Heart left ventricle (tissue), 16 donors: ENCODE measurements around the gene DAB2. TPM values are rescaled to one million over a fixed set of nuclear protein-coding genes. Genes with fewer than 3 reads are reported as not detected.

ENCODE experiments used
- ATAC-seq, 4 donors: fragments of 200-7000 bp; cut with Tn5 transposase; one replicate each; pipeline ENCODE4 v1.9.1; 2020 to 2022; ENCODE audit warnings: moderate library complexity in 4 of 4, mild to moderate bottlenecking in 3 of 4, moderate number of reproducible peaks in 1 of 4
- DNase-seq, 5 donors: peaks; one replicate each; pipeline ENCODE4 v3.0.0-alpha.2; 2020
- H3K27ac ChIP-seq, 12 donors: fragments of 200-600 bp; sonication (generic) in 4 of 12; one replicate each; pipeline versions ENCODE4 v1.5.0 to v1.8.0; 2016 to 2022; ENCODE audit warnings: mild to moderate bottlenecking in 2 of 12
- H3K27me3 ChIP-seq, 9 donors: fragments of 200-600 bp; sonication (generic) in 2 of 9; one replicate each; pipeline versions ENCODE4 v1.5.1 to v1.8.0; 2016 to 2022; ENCODE audit warnings: mild to moderate bottlenecking in 3 of 9
- H3K36me3 ChIP-seq, 9 donors: fragments of 200-600 bp; sonication (generic) in 2 of 9; one replicate each; pipeline versions ENCODE4 v1.5.0 to v1.8.0; 2018 to 2022; ENCODE audit warnings: mild to moderate bottlenecking in 2 of 9
- H3K4me1 ChIP-seq, 12 donors: fragments of 200-600 bp; sonication (generic) in 4 of 12; one replicate each; pipeline versions ENCODE4 v1.5.0 to v1.8.0; 2016 to 2022; ENCODE audit warnings: mild to moderate bottlenecking in 3 of 12
- H3K4me3 ChIP-seq, 12 donors: fragments of 200-600 bp; sonication (generic) in 4 of 12; one replicate each; pipeline versions ENCODE4 v1.5.0 to v1.8.0; 2017 to 2022; ENCODE audit warnings: mild to moderate bottlenecking in 9 of 12, moderate library complexity in 4 of 12
- H3K9me3 ChIP-seq, 12 donors: fragments of 200-600 bp; sonication (generic) in 4 of 12; one replicate each; pipeline versions ENCODE4 v1.5.0 to v1.8.0; 2016 to 2022; ENCODE audit warnings: mild to moderate bottlenecking in 1 of 12
- POLR2A ChIP-seq, 2 donors: fragments of 450-650 bp; IDR thresholded peaks; one replicate each; pipeline ENCODE4 v1.6.1; 2017; ENCODE audit warnings: antibody characterized with exemption in 2 of 2, mild to moderate bottlenecking in 2 of 2, moderate library complexity in 2 of 2
- WGBS, 4 donors: extraction: QIAGEN DNeasy Blood & Tissue Kit in 2 of 4; methylation state at CpG; one replicate each; pipeline versions ENCODE4 v1.1.5 to v1.1.7; 2013 to 2018; 5-methylcytosine and 5-hydroxymethylcytosine counted together
- intact Hi-C, 10 donors: fragments of 100-400 bp; cut with DNase I; formaldehyde crosslinking; loops; one replicate each; pipeline versions ENCODE4 v1.11.1 to v1.14.2; 2022
- polyA plus RNA-seq, 2 donors: library from polyadenylated mRNA; stranded (reverse); fragments of 200-250 nt; gene quantifications; one replicate each; pipeline ENCODE4 v1.2.3, GENCODE V29; 2013
- total RNA-seq, 9 donors: library from RNA; depleted of rRNA in 2 of 9; stranded (reverse); fragments of >200 nt in 2 of 9; fragmentation: NEBNext Ultra II Directional in 3 of 9; extraction: Animal tissue kit (Norgen Biotek cat#: 25700) in 3 of 9; gene quantifications; one replicate each; pipeline versions ENCODE4 v1.1.0 to v1.2.4, GENCODE V29; 2016 to 2023
- TF ChIP-seq, protein P1 (sequence below), 12 donors: fragments of 200-600 bp; sonication (generic) in 4 of 12; IDR thresholded peaks; one replicate each; pipeline versions ENCODE4 v1.5.0 to v1.8.0; 2018 to 2022; ENCODE audit warnings: antibody characterized with exemption in 12 of 12, mild to moderate bottlenecking in 5 of 12
- donor health status: ischemic (EF 13 %, LVEDD 7.1; RV severe dilation, severe dysfunction).
- donor health status: healthy with polysubstance abuse.
- donor health status: DM: no; HTN: yes; CAD: no.
- donor health status: DM: no; HTN: no; CAD: no.
- donor health status: ischemic (EF 25% LVEDD 6.9; RV normal size, moderate dysfunction).
- donor health status: ischemic (EF 25% LVEDD 5.7; RV mildly dilated, moderate dysfunction).
- donor health status: healthy.
- donor health status: DM: yes; HTN: yes; CAD: no.
- donor health status: ischemic (EF 35%, LVEDD 5.7; RV mildly dilated, moderate dysfunction).
- donor health status: nonischemic (EF 11% LVEDD 7.7; RV severe dilation, severe dysfunction).
- donor health status: DM: yes; HTN: yes; CAD: no.
- donor health status: PGD.
- donor health status: ischemic (EF 29% LVEDD 5.4; RV normal size, mild dysfunction).
- donor health status: nonischemic (EF 23%, LVEDD 6.1; RV moderate dilation, normal function).

Gene DAB2
- total and polyA plus RNA-seq, 11 donors: 7.8 to 157 (median 24.9) TPM

DNA sequence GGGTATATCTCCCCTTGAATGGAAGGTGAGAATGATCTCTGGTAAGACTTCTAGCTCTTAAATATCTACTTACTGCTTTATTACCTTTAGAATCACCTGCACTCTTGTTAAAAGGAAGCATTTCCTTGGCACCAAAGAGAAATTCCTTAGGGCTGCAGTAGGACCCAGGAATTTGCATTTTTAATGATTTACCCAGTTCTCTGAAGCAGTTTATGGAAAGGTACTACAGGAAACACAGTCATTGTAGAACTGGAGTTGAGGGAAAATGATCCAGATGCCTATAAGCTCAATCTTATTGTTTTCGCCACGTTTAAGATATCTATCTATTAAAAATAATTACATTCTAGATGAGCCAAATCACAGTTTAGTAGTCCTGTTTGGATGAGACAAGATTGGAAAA lies 51.0 kb downstream of the DAB2 start:
- DNase-seq (no peak), ATAC-seq (no peak)
- H3K36me3 ChIP-seq: peaks cover 0 to 88% (median 67%) of the 10 kb centered on the region in 9 donors
- H3K9me3 ChIP-seq: no peaks in the 10 kb centered on the region
- no peak overlapping the region for H3K4me3 ChIP-seq
- H3K27ac ChIP-seq: no peak overlapping the region
- intact Hi-C loops: loop anchor here in 4 of 10 donors (2.0 to 10.0 kb wide), 2 partner anchors 159 to 195 kb away; partner anchors contain the start of gene FYB1 (in 3 of the 4)
- no peak for TF ChIP-seq POLR2A (IDR thresholded peaks at IDR 0.05)
- TF ChIP-seq, protein P1, sequence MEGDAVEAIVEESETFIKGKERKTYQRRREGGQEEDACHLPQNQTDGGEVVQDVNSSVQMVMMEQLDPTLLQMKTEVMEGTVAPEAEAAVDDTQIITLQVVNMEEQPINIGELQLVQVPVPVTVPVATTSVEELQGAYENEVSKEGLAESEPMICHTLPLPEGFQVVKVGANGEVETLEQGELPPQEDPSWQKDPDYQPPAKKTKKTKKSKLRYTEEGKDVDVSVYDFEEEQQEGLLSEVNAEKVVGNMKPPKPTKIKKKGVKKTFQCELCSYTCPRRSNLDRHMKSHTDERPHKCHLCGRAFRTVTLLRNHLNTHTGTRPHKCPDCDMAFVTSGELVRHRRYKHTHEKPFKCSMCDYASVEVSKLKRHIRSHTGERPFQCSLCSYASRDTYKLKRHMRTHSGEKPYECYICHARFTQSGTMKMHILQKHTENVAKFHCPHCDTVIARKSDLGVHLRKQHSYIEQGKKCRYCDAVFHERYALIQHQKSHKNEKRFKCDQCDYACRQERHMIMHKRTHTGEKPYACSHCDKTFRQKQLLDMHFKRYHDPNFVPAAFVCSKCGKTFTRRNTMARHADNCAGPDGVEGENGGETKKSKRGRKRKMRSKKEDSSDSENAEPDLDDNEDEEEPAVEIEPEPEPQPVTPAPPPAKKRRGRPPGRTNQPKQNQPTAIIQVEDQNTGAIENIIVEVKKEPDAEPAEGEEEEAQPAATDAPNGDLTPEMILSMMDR (IDR thresholded peaks at IDR 0.05): no peak
- H3K4me1 ChIP-seq: no peaks in the 10 kb centered on the region
- 84 to 92% (median 88%) methylated on average over 2 of the region's 2 CpGs for WGBS, 4 donors
- no peaks in the 10 kb centered on the region for H3K27me3 ChIP-seq

DNA sequence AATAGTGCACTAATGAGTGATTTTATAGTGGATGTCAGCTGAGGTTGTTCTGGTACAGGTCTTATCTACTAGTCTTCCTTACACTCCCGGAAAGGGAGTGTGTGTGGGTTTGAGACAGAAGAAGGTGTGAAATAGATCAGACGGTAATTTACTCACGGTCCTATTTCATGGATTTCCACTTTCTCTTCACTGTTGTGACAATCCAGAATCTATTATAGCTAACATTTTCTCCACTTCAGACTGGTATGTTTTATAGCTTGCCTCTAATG lies 53.5 kb downstream of the DAB2 start:
- Histone ChIP-seq H3K36me3 (peaks cover 0 to 64% (median 47%) of the 10 kb centered on the region in 9 donors), H3K9me3 (no peaks in the 10 kb centered on the region), H3K4me3 (no peak overlapping the region), H3K27ac (no peak overlapping the region), H3K4me1 (no peaks in the 10 kb centered on the region), H3K27me3 (no peaks in the 10 kb centered on the region)
- DNase-seq (no peak), ATAC-seq (no peak)
- TF ChIP-seq, protein P1 (IDR thresholded peaks at IDR 0.05): no peak
- no peak for TF ChIP-seq POLR2A (IDR thresholded peaks at IDR 0.05)
- intact Hi-C loops: loop anchor here in 3 of 10 donors (10.0 kb wide), 1 partner anchor 156 kb away; the partner anchor contains the start of gene FYB1 (in 3 of the 3)
- WGBS, 4 donors: 41 to 58% (median 48%) methylated on average over 3 of the region's 3 CpGs

DNA sequence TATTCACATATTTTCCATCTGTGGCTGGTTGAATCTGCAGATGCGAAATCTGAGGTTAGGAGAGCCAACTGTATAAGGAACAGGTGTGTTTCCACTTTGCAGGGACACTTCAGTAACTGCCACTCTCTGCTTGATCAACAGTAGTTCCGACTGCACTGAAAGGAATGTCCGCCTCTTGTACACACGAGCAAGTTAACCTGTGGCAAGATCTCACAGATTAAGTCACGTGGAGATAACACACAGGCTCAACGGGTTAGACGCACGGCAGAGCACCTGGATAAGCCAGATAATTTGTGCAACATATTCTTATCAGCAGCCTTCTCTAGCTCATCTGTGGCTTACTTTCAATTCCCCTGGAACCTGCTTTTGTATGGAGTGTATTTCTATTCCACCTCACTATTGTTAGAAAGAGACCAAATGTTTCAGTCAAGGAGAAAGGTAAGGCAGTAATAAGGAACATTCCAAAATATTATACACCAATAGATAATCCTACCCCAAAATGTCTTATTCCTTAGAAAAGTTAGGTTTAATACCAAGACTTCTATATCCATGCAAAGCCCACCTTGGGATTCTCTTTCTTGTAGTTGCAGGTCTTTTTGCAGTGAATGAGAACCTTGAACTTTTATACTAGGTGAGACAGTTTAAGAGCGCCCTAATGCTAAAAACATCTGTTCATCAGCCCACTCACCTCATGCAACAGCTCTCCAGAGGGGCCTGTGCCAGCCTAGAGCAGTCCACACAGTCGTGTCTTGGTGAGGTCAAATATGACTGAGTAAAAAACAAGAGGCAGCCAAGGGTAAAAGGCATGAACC lies 54.0 kb downstream of the DAB2 start:
- intact Hi-C loops: loop anchor here in 3 of 10 donors (10.0 kb wide), 1 partner anchor 156 kb away; the partner anchor contains the start of gene FYB1 (in 3 of the 3)
- Histone ChIP-seq H3K36me3 (peaks cover 0 to 58% (median 43%) of the 10 kb centered on the region in 9 donors), H3K27me3 (no peaks in the 10 kb centered on the region), H3K4me1 (no peaks in the 10 kb centered on the region), H3K4me3 (no peak overlapping the region), H3K27ac (no peak overlapping the region), H3K9me3 (no peaks in the 10 kb centered on the region)
- peak in 1 of 4 donors; percentile 22 for ATAC-seq
- no peak for TF ChIP-seq POLR2A (IDR thresholded peaks at IDR 0.05)
- TF ChIP-seq, protein P1 (IDR thresholded peaks at IDR 0.05): no peak
- 58 to 67% (median 64%) methylated on average over 10 of the region's 10 CpGs for WGBS, 4 donors
- no peak for DNase-seq

DNA sequence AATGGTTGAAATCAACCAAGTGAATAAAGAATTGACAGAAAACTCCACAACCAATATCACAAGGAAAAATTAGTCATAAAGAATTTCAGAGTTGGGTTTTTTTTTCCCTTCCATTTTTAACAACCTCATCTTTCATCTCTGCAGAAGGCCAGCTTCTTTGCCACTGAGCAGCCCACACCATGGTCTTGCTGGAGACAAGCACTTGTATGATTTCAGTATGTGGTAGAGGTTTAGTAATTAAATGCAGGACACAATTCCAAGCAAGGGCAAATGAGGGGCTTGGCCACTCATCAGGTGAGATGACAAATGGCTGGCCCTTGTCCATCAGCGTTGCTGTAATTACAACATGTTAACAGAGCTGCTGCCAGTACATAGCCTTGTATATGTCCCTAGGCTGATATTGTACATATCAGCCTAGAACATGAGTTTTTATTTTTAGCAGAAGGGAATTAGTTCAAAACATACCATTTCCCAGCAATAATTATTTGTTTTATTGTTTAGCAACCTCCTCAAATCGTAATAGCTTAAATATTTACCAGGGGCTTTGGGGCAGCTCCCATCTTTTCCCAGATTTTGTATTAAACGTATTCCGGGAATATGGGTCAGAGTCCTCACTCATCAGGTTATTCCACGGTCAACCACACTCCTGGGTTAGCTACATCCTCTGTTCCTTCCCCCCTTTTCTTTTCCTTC lies 55.5 kb downstream of the DAB2 start:
- H3K4me1 ChIP-seq: no peaks in the 10 kb centered on the region
- H3K4me3 ChIP-seq: no peak overlapping the region
- DNase-seq (no peak), ATAC-seq (no peak)
- peaks cover 0 to 43% (median 28%) of the 10 kb centered on the region in 9 donors for H3K36me3 ChIP-seq
- no peaks in the 10 kb centered on the region for H3K9me3 ChIP-seq
- H3K27me3 ChIP-seq: no peaks in the 10 kb centered on the region
- no peak for TF ChIP-seq POLR2A (IDR thresholded peaks at IDR 0.05)
- TF ChIP-seq, protein P1 (IDR thresholded peaks at IDR 0.05): no peak
- H3K27ac ChIP-seq: no peak overlapping the region
- WGBS, 4 donors: 82 to 94% (median 89%) methylated on average over 5 of the region's 5 CpGs
- intact Hi-C loops: no loop called here
